Renal cortical epithelial cell (primary cell): ENCODE measurements around the gene CLCN2. TPM values are rescaled to one million over a fixed set of nuclear protein-coding genes. Genes with fewer than 3 reads are reported as not detected.

Source experiments
- DNase-seq: peaks from one replicate; pipeline ENCODE4 v3.0.0-alpha.2; 2011; ENCODE audit warnings: low read depth
- total RNA-seq: library from RNA; depleted of rRNA; stranded (reverse); fragments of >200 nt; gene quantifications from 2 replicates; pipeline ENCODE4 v1.2.3, GENCODE V29; 2014

CLCN2 gene
- total RNA-seq, 1 donor from 2014 or later = 3.5 TPM

DNA sequence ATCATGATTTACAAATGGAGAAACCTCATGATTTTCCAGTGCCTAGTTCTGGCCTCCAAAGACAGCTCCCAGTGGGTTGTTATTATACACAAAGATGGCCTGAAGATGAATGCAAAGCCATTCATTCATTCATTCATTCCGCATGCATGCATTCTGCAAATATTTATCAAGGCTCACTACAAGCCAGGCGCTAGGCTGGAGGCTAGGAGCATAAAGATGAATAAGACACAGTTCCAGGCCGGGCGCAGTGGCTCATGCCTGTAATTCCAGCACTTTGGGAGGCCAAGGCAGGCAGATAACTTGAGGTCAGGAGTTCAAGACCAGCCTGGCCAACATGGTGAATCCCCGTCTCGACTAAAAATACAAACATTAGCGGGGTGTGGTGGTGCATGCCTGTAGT is 64.8 kb downstream of the CLCN2 start:
- DNase-seq = no peak

Other genes with a start within 250 kb of the CLCN2 start
- 36.1 and 43.8 TPM in 2 replicates for gene EIF2B5, start 226.2 kb downstream of the CLCN2 start, total RNA-seq
- 16.8 and 63.6 TPM in 2 replicates for gene DVL3, start 206.2 kb downstream of the CLCN2 start, total RNA-seq
- gene AP2M1, start 186.8 kb downstream of the CLCN2 start, total RNA-seq = 299 and 523 TPM in 2 replicates
- 17.9 and 53.3 TPM in 2 replicates for gene ABCF3, start 175.4 kb downstream of the CLCN2 start, total RNA-seq
- gene VWA5B2, start 132.0 kb downstream of the CLCN2 start, total RNA-seq = 0.10 TPM in 1 of 2 replicates, not detected in the other
- gene ALG3, start 112.6 kb downstream of the CLCN2 start, total RNA-seq = 18.9 and 43.2 TPM in 2 replicates
- 4.3 and 4.7 TPM in 2 replicates for gene EEF1AKMT4, start 111.9 kb downstream of the CLCN2 start, total RNA-seq
- 0.10 TPM in 1 of 2 replicates, not detected in the other for gene CAMK2N2, start 100.1 kb downstream of the CLCN2 start, total RNA-seq
- gene ECE2, start 85.6 kb downstream of the CLCN2 start, total RNA-seq = not detected in 2 replicates
- 423 and 840 TPM in 2 replicates for gene PSMD2, start 62.4 kb downstream of the CLCN2 start, total RNA-seq
- 195 and 527 TPM in 2 replicates for gene EIF4G1, start 47.0 kb downstream of the CLCN2 start, total RNA-seq
- 16.8 and 24.2 TPM in 2 replicates for gene FAM131A, start 24.0 kb downstream of the CLCN2 start, total RNA-seq
- gene POLR2H, start 105 bp upstream of the CLCN2 start, total RNA-seq = 97.3 and 161 TPM in 2 replicates
- 0.35 and 0.69 TPM in 2 replicates for gene THPO, start 16.6 kb upstream of the CLCN2 start, total RNA-seq
- 3.0 and 23.9 TPM in 2 replicates for gene CHRD, start 18.4 kb upstream of the CLCN2 start, total RNA-seq
- 0.15 and 0.17 TPM in 2 replicates for gene EPHB3, start 200.2 kb upstream of the CLCN2 start, total RNA-seq